ENCODE measurements around the gene CDC42EP4.

Gene CDC42EP4

DNA sequence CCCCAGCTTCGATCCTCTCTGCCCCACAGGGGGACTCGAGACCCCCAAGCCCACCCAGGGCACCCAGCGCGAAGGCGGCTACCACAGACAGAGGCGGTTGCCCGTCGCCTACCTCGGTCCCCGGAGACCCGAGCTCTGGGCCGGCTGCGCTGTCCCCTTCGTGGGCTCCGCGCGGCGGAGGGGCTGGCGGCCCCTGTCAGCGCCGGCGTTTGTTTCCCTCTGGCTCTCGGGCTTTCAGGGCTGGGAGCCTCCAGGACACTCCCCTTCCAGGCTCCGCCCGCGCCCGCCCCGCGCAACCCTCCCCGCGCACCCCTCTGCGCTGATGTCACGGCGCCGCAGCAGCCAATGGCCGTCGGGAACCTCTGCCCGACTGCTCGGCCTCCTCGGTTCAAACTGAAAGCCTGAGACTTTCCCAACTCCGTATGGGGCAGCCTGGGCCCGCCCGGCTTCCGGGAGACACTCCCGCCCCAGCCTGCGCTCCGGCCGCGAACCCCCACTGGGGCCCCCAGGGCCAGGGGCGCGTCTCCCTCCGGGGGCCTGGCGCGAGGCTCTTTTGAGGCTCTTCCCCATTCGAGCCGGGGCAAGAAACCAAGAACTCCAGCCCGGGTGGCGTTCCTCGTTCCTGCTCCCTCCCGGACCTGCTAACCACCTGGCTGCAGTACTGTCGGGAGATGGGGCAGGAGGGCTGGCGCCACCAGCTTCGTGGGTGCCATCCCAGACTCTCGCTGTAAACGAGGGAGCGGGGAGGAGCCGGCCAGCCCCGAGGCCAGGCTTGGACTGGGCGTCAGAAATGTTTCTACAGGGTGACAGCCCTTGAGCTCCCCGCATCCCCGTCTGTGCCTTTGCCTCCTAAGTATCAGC lies at the start of gene CDC42EP4 (continued):
- TF ChIP-seq YY1 (tag by site-specific recombination; IDR thresholded peaks at IDR 0.05) (no peak), ZNF324 (tag by site-specific recombination; IDR thresholded peaks at IDR 0.05) (no peak), ZNF266 (tag by site-specific recombination; IDR thresholded peaks at IDR 0.05; ENCODE audit: low read depth) (no peak), BCL11A (tag by site-specific recombination; IDR thresholded peaks at IDR 0.05; ENCODE audit: low read depth) (no peak; the same call in 1 of the 2 replicates), ZFP69B (tag by site-specific recombination; IDR thresholded peaks at IDR 0.05) (peak; percentile 75), ZNF433 (tag by site-specific recombination; IDR thresholded peaks at IDR 0.05; ENCODE audit: low read depth) (no peak), ZBTB21 (tag by site-specific recombination; IDR thresholded peaks at IDR 0.05) (peak; percentile 58), ZNF280D (tag by site-specific recombination; IDR thresholded peaks at IDR 0.05) (no peak), ZNF530 (tag by site-specific recombination; IDR thresholded peaks at IDR 0.05; ENCODE audit: low read depth) (no peak), GLIS1 (tag by site-specific recombination; IDR thresholded peaks at IDR 0.05) (peak; percentile 98), ZNF843 (tag by site-specific recombination; IDR thresholded peaks at IDR 0.05) (0 out of 2 replicates have a peak, but pooled peaks have one; percentile 13), SP7 (tag by site-specific recombination; IDR thresholded peaks at IDR 0.05) (0 out of 2 replicates have a peak, but pooled peaks have one; percentile 61), ZNF274 (IDR thresholded peaks at IDR 0.05; ENCODE audit: low read length) (no peak), ZNF274 (tag by site-specific recombination; IDR thresholded peaks at IDR 0.05; ENCODE audit: borderline replicate concordance) (no peak), SCRT1 (tag by site-specific recombination; IDR thresholded peaks at IDR 0.05; ENCODE audit: borderline replicate concordance) (no peak), ZNF311 (tag by site-specific recombination; IDR thresholded peaks at IDR 0.05; ENCODE audit: borderline replicate concordance) (no peak), ZNF624 (tag by site-specific recombination; IDR thresholded peaks at IDR 0.05) (no peak), ZXDB (tag by site-specific recombination; IDR thresholded peaks at IDR 0.05) (no peak), SP3 (tag by site-specific recombination; IDR thresholded peaks at IDR 0.05) (peak; percentile 97), ZNF514 (tag by site-specific recombination; IDR thresholded peaks at IDR 0.05) (no peak), KLF1 (tag by site-specific recombination; IDR thresholded peaks at IDR 0.05) (peak; percentile 35; the same call in 1 of the 2 replicates), ZNF350 (tag by site-specific recombination; IDR thresholded peaks at IDR 0.05) (no peak), ZNF391 (tag by site-specific recombination; IDR thresholded peaks at IDR 0.05; ENCODE audit: borderline replicate concordance, low read depth) (no peak; the same call in 1 of the 2 replicates), ZNF548 (tag by site-specific recombination; IDR thresholded peaks at IDR 0.05) (no peak), ZNF768 (tag by site-specific recombination; IDR thresholded peaks at IDR 0.05) (no peak), ZBTB7A (tag by site-specific recombination; IDR thresholded peaks at IDR 0.05; ENCODE audit: low read depth) (peak; percentile 99), ZNF777 (tag by site-specific recombination; IDR thresholded peaks at IDR 0.05; ENCODE audit: borderline replicate concordance) (0 out of 2 replicates have a peak, but pooled peaks have one; percentile 14)
- TF ChIP-seq, protein P1, sequence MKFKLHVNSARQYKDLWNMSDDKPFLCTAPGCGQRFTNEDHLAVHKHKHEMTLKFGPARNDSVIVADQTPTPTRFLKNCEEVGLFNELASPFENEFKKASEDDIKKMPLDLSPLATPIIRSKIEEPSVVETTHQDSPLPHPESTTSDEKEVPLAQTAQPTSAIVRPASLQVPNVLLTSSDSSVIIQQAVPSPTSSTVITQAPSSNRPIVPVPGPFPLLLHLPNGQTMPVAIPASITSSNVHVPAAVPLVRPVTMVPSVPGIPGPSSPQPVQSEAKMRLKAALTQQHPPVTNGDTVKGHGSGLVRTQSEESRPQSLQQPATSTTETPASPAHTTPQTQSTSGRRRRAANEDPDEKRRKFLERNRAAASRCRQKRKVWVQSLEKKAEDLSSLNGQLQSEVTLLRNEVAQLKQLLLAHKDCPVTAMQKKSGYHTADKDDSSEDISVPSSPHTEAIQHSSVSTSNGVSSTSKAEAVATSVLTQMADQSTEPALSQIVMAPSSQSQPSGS (tag by site-specific recombination; IDR thresholded peaks at IDR 0.05; ENCODE audit: low read depth): no peak
- TF ChIP-seq, protein P2, sequence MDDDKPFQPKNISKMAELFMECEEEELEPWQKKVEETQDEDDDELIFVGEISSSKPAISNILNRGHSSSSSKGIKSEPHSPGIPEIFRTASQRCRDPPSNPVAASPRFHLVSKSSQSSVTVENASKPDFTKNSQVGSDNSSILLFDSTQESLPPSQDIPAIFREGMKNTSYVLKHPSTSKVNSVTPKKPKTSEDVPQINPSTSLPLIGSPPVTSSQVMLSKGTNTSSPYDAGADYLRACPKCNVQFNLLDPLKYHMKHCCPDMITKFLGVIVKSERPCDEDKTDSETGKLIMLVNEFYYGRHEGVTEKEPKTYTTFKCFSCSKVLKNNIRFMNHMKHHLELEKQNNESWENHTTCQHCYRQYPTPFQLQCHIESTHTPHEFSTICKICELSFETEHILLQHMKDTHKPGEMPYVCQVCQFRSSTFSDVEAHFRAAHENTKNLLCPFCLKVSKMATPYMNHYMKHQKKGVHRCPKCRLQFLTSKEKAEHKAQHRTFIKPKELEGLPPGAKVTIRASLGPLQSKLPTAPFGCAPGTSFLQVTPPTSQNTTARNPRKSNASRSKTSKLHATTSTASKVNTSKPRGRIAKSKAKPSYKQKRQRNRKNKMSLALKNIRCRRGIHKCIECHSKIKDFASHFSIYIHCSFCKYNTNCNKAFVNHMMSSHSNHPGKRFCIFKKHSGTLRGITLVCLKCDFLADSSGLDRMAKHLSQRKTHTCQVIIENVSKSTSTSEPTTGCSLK (tag by site-specific recombination; IDR thresholded peaks at IDR 0.05): no peak
- TF ChIP-seq, protein P3, sequence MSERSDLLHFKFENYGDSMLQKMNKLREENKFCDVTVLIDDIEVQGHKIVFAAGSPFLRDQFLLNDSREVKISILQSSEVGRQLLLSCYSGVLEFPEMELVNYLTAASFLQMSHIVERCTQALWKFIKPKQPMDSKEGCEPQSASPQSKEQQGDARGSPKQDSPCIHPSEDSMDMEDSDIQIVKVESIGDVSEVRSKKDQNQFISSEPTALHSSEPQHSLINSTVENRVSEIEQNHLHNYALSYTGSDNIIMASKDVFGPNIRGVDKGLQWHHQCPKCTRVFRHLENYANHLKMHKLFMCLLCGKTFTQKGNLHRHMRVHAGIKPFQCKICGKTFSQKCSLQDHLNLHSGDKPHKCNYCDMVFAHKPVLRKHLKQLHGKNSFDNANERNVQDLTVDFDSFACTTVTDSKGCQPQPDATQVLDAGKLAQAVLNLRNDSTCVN (tag by site-specific recombination; optimal IDR thresholded peaks at IDR 0.05): peak; percentile 70
- TF ChIP-seq, protein P4, sequence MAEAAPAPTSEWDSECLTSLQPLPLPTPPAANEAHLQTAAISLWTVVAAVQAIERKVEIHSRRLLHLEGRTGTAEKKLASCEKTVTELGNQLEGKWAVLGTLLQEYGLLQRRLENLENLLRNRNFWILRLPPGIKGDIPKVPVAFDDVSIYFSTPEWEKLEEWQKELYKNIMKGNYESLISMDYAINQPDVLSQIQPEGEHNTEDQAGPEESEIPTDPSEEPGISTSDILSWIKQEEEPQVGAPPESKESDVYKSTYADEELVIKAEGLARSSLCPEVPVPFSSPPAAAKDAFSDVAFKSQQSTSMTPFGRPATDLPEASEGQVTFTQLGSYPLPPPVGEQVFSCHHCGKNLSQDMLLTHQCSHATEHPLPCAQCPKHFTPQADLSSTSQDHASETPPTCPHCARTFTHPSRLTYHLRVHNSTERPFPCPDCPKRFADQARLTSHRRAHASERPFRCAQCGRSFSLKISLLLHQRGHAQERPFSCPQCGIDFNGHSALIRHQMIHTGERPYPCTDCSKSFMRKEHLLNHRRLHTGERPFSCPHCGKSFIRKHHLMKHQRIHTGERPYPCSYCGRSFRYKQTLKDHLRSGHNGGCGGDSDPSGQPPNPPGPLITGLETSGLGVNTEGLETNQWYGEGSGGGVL (tag by site-specific recombination; IDR thresholded peaks at IDR 0.05): peak; percentile 89

Measured in HEK293 (cell line).